Keratinocyte (primary cell): ENCODE measurements around the gene RALGPS1. TPM values are rescaled to one million over a fixed set of nuclear protein-coding genes. Genes with fewer than 3 reads are reported as not detected.

ENCODE experiments used
- DNase-seq: peaks from one replicate; pipeline ENCODE4 v3.0.0-alpha.2; 2011; ENCODE audit warnings: low read depth, missing footprints, low spot score
- FAIRE-seq: peaks from 2 replicates; lab custom pipeline; 2011; peaks lifted over from hg19 to GRCh38; lab: Jason Lieb, UNC
- H2AFZ ChIP-seq: 2 replicates; pipeline ENCODE4 v1.6.0; 2012; ENCODE audit warnings: low read length, control low read depth, inconsistent platforms; ENCODE audit not compliant: control insufficient read depth
- H3K27ac ChIP-seq: 2 replicates; pipeline ENCODE4 v1.5.1; 2011; ENCODE audit warnings: low read length; ENCODE audit not compliant: control insufficient read depth, insufficient read depth
- H3K27me3 ChIP-seq: 3 replicates; pipeline ENCODE4 v1.6.0; 2011; ENCODE audit warnings: low read length; ENCODE audit not compliant: control insufficient read depth, insufficient read depth; ENCODE audit errors: extremely low read depth
- H3K36me3 ChIP-seq, 2 experiments: 2 replicates in 1 of 2; 3 replicates in 1 of 2; pipeline ENCODE4 v1.5.1; 2011; ENCODE audit warnings: low read length in 2 of 2, mild to moderate bottlenecking in 1 of 2; ENCODE audit not compliant: control insufficient read depth in 2 of 2, insufficient read depth in 2 of 2; ENCODE audit errors: extremely low read depth in 1 of 2
- H3K4me1 ChIP-seq: 3 replicates; pipeline ENCODE4 v1.5.1; 2011; ENCODE audit warnings: low read length; ENCODE audit not compliant: control insufficient read depth, insufficient read depth; ENCODE audit errors: extremely low read depth
- H3K4me2 ChIP-seq: 3 replicates; pipeline ENCODE4 v1.6.0; 2011; ENCODE audit warnings: low read depth, low read length; ENCODE audit not compliant: control insufficient read depth, insufficient read depth; ENCODE audit errors: extremely low read depth
- H3K4me3 ChIP-seq, 3 experiments: fragments of 200-600 bp in 1 of 3; sonication (generic) in 1 of 3; 2 replicates in 2 of 3; 3 replicates in 1 of 3; pipeline ENCODE4 v1.5.1; 2011 to 2016; ENCODE audit warnings: low read length in 3 of 3, mild to moderate bottlenecking in 3 of 3, control low read depth in 2 of 3, inconsistent platforms in 1 of 3, low read depth in 1 of 3, mixed read lengths in 1 of 3, mixed run types in 1 of 3, moderate library complexity in 1 of 3; ENCODE audit not compliant: control insufficient read depth in 2 of 3, insufficient read depth in 2 of 3; ENCODE audit errors: extremely low read depth in 1 of 3
- H3K79me2 ChIP-seq: 2 replicates; pipeline ENCODE4 v1.6.0; 2012; ENCODE audit warnings: low read length; ENCODE audit not compliant: control insufficient read depth, insufficient read depth
- H3K9ac ChIP-seq: 3 replicates; pipeline ENCODE4 v1.6.0; 2011; ENCODE audit warnings: low read length; ENCODE audit not compliant: control insufficient read depth, insufficient read depth; ENCODE audit errors: extremely low read depth
- H3K9me1 ChIP-seq: 3 replicates; pipeline ENCODE4 v1.6.0; 2011; ENCODE audit warnings: low read length; ENCODE audit not compliant: control insufficient read depth, insufficient read depth; ENCODE audit errors: extremely low read depth
- H3K9me3 ChIP-seq: 2 replicates; pipeline ENCODE4 v1.5.1; 2012; ENCODE audit warnings: low read depth, low read length; ENCODE audit not compliant: control insufficient read depth
- H4K20me1 ChIP-seq: 3 replicates; pipeline ENCODE4 v1.6.0; 2011; ENCODE audit warnings: low read length; ENCODE audit not compliant: control insufficient read depth, insufficient read depth; ENCODE audit errors: extremely low read depth
- CTCF ChIP-seq, 3 experiments: IDR thresholded peaks in 1 of 3; conservative IDR thresholded peaks in 1 of 3; optimal IDR thresholded peaks in 1 of 3; 2 replicates in 2 of 3; 3 replicates in 1 of 3; pipeline versions ENCODE3 to v1.5.1; 2011; ENCODE audit warnings: low read length in 3 of 3, mild to moderate bottlenecking in 3 of 3, moderate library complexity in 2 of 3, control low read depth in 1 of 3, inconsistent platforms in 1 of 3; ENCODE audit not compliant: insufficient read depth in 2 of 3; ENCODE audit errors: extremely low read depth in 1 of 3
- EZH2 ChIP-seq: IDR thresholded peaks from one replicate; pipeline ENCODE4 v1.6.1; 2012; ENCODE audit warnings: inconsistent platforms, mild to moderate bottlenecking, low read length, moderate library complexity
- dilution Hi-C: fragments of 300-500 bp; cut with MboI; formaldehyde crosslinking; loops from one replicate; pipeline ENCODE4 v1.7.0; 2020; ENCODE audit warnings: low sequenced_read_pairs; ENCODE audit not compliant: extremely low pct_ligation_motif_present
- polyA plus RNA-seq, 5 experiments: library from polyadenylated mRNA; depleted of rRNA in 3 of 5; stranded (reverse) in 3 of 5; stranded (forward) in 1 of 5; unstranded in 1 of 5; fragments of >200 nt; gene quantifications; 1 replicate in 1 of 5; 2 replicates in 3 of 5; 3 replicates in 1 of 5; pipeline versions ENCODE4 v1.2.1 to v1.2.3, GENCODE V29; 2011 to 2012; ENCODE audit warnings: missing spikeins in 2 of 5, low read depth in 1 of 5, low replicate concordance in 1 of 5

The RALGPS1 gene
- polyA plus RNA-seq, 1 donor (not counting 4 experiments of a cell fraction or from before 2014, with no cell fraction given), result 0.56 TPM

GRCh38 chr9:127133739-127134167 lies 219.2 kb downstream of the RALGPS1 start:
- dilution Hi-C loops, result no loop called here
- Histone ChIP-seq H2AFZ (no peak overlapping the region), H3K9me1 (no peaks in the 10 kb centered on the region), H3K4me3 (no peak overlapping the region), H3K9me3 (no peaks in the 10 kb centered on the region), H3K79me2 (no peaks in the 10 kb centered on the region), H3K4me2 (no peak overlapping the region), H4K20me1 (no peaks in the 10 kb centered on the region), H3K36me3 (no peaks in the 10 kb centered on the region), H3K27ac (no peak overlapping the region), H3K9ac (no peak overlapping the region), H3K4me1 (peaks cover 27% of the 10 kb centered on the region), H3K27me3 (peaks cover 6% of the 10 kb centered on the region)
- DNase-seq (no peak), FAIRE-seq (no peak)
- no peak for TF ChIP-seq CTCF (optimal IDR thresholded peaks at IDR 0.05 in 1 of 3, IDR thresholded peaks at IDR 0.05 in 1 of 3, conservative IDR thresholded peaks at IDR 0.05 in 1 of 3; ENCODE audit: extremely low read depth in 1 of 3, insufficient read depth in 2 of 3, low read length in 3 of 3)
- TF ChIP-seq EZH2, result no peak

- dilution Hi-C loops, result no loop called here
- TF ChIP-seq CTCF (optimal IDR thresholded peaks at IDR 0.05 in 1 of 3, IDR thresholded peaks at IDR 0.05 in 1 of 3, conservative IDR thresholded peaks at IDR 0.05 in 1 of 3; ENCODE audit: extremely low read depth in 1 of 3, insufficient read depth in 2 of 3, low read length in 3 of 3), result no peak
- TF ChIP-seq EZH2, result no peak
- no peak overlapping the region for H3K4me3 ChIP-seq
- no peaks in the 10 kb centered on the region for H3K9me3 ChIP-seq
- DNase-seq (no peak), FAIRE-seq (no peak)
- H3K4me1 ChIP-seq, result peaks cover 26% of the 10 kb centered on the region
- peaks cover 6% of the 10 kb centered on the region for H3K27me3 ChIP-seq
- H3K9ac ChIP-seq, result no peak overlapping the region
- no peak overlapping the region for H3K27ac ChIP-seq
- no peaks in the 10 kb centered on the region for H3K36me3 ChIP-seq
- H2AFZ ChIP-seq, result no peak overlapping the region
- no peaks in the 10 kb centered on the region for H3K79me2 ChIP-seq
- H4K20me1 ChIP-seq, result no peaks in the 10 kb centered on the region
- no peak overlapping the region for H3K4me2 ChIP-seq
- H3K9me1 ChIP-seq, result no peaks in the 10 kb centered on the region
These were observed 220.6 kb downstream of the RALGPS1 start for GRCh38 chr9:127135056-127135745.
